ENCODE data around the gene EGFLAM. TPM values are rescaled to one million over a fixed set of nuclear protein-coding genes. Genes with fewer than 3 reads are reported as not detected.

EGFLAM gene
- total and polyA plus RNA-seq, 9 of the 15 experiments (the other 6 are each of a cell fraction or from before 2014, with no cell fraction given), result 0.09 to 2.5 (median 1.0) TPM

- no peaks in the 10 kb centered on the region for H3K36me3 ChIP-seq (ENCODE audit: control insufficient read depth, insufficient read depth, low read length)
- ChIA-PET POLR2A (interaction anchor here (0.8 kb wide), 1 partner anchor 22 kb away, joined by 3 read pairs; no protein-coding TSS in a partner anchor), CTCF (ENCODE audit: low intra/inter-chr PET ratio) (interaction anchor here (0.6 kb wide), 1 partner anchor 36 kb away, joined by 5 read pairs; no protein-coding TSS in a partner anchor)
- H3K4me2 ChIP-seq (ENCODE audit: insufficient read depth, low read length), result no peak overlapping the region
- no peaks in the 10 kb centered on the region for H3K9me3 ChIP-seq (replicated peaks; ENCODE audit: control insufficient read depth, insufficient read depth, low read depth, low read length)
- WGBS (ENCODE audit: insufficient coverage, low coverage, missing lambda C conversion rate), result 50% methylated on average over 1 of the region's 1 CpG
- H3K9me1 ChIP-seq (ENCODE audit: control insufficient read depth, insufficient read depth, low read length), result no peaks in the 10 kb centered on the region
- ATAC-seq (no peak), DNase-seq (ENCODE audit: extremely low read depth in 1 of 4, low spot score in 3 of 4) (no peak), FAIRE-seq (no peak)
- no peak for TF ChIP-seq ZNF274 (IDR thresholded peaks at IDR 0.05; ENCODE audit: borderline replicate concordance, low read depth, low read length)
- no peak for TF ChIP-seq NCOA4 (IDR thresholded peaks at IDR 0.05; ENCODE audit: partially characterized antibody)
- no peak for TF ChIP-seq NCOA1 (IDR thresholded peaks at IDR 0.05; ENCODE audit: low read depth)
- TF ChIP-seq, protein P1, sequence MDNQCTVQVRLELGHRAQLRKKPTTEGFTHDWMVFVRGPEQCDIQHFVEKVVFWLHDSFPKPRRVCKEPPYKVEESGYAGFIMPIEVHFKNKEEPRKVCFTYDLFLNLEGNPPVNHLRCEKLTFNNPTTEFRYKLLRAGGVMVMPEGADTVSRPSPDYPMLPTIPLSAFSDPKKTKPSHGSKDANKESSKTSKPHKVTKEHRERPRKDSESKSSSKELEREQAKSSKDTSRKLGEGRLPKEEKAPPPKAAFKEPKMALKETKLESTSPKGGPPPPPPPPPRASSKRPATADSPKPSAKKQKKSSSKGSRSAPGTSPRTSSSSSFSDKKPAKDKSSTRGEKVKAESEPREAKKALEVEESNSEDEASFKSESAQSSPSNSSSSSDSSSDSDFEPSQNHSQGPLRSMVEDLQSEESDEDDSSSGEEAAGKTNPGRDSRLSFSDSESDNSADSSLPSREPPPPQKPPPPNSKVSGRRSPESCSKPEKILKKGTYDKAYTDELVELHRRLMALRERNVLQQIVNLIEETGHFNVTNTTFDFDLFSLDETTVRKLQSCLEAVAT (IDR thresholded peaks at IDR 0.05), result no peak
- TF ChIP-seq, protein P2, sequence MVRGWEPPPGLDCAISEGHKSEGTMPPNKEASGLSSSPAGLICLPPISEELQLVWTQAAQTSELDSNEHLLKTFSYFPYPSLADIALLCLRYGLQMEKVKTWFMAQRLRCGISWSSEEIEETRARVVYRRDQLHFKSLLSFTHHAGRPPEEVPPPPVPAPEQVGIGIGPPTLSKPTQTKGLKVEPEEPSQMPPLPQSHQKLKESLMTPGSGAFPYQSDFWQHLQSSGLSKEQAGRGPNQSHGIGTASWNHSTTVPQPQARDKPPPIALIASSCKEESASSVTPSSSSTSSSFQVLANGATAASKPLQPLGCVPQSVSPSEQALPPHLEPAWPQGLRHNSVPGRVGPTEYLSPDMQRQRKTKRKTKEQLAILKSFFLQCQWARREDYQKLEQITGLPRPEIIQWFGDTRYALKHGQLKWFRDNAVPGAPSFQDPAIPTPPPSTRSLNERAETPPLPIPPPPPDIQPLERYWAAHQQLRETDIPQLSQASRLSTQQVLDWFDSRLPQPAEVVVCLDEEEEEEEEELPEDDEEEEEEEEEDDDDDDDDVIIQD (CRISPR knock-in tag; IDR thresholded peaks at IDR 0.05), result no peak
- TF ChIP-seq SFPQ (IDR thresholded peaks at IDR 0.05; ENCODE audit: low read depth, low read length), result no peak
- no peak for TF ChIP-seq ZFPM2 (CRISPR knock-in tag; IDR thresholded peaks at IDR 0.05)
- TF ChIP-seq, protein P3, sequence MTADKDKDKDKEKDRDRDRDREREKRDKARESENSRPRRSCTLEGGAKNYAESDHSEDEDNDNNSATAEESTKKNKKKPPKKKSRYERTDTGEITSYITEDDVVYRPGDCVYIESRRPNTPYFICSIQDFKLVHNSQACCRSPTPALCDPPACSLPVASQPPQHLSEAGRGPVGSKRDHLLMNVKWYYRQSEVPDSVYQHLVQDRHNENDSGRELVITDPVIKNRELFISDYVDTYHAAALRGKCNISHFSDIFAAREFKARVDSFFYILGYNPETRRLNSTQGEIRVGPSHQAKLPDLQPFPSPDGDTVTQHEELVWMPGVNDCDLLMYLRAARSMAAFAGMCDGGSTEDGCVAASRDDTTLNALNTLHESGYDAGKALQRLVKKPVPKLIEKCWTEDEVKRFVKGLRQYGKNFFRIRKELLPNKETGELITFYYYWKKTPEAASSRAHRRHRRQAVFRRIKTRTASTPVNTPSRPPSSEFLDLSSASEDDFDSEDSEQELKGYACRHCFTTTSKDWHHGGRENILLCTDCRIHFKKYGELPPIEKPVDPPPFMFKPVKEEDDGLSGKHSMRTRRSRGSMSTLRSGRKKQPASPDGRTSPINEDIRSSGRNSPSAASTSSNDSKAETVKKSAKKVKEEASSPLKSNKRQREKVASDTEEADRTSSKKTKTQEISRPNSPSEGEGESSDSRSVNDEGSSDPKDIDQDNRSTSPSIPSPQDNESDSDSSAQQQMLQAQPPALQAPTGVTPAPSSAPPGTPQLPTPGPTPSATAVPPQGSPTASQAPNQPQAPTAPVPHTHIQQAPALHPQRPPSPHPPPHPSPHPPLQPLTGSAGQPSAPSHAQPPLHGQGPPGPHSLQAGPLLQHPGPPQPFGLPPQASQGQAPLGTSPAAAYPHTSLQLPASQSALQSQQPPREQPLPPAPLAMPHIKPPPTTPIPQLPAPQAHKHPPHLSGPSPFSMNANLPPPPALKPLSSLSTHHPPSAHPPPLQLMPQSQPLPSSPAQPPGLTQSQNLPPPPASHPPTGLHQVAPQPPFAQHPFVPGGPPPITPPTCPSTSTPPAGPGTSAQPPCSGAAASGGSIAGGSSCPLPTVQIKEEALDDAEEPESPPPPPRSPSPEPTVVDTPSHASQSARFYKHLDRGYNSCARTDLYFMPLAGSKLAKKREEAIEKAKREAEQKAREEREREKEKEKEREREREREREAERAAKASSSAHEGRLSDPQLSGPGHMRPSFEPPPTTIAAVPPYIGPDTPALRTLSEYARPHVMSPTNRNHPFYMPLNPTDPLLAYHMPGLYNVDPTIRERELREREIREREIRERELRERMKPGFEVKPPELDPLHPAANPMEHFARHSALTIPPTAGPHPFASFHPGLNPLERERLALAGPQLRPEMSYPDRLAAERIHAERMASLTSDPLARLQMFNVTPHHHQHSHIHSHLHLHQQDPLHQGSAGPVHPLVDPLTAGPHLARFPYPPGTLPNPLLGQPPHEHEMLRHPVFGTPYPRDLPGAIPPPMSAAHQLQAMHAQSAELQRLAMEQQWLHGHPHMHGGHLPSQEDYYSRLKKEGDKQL (CRISPR knock-in tag; IDR thresholded peaks at IDR 0.05; ENCODE audit: borderline replicate concordance), result no peak
- TF ChIP-seq LEF1 (IDR thresholded peaks at IDR 0.05), result no peak
- no peak overlapping the region for H3K4me3 ChIP-seq
- no peaks in the 10 kb centered on the region for H4K20me1 ChIP-seq (replicated peaks; ENCODE audit: control insufficient read depth, insufficient read depth, low read length)
- peaks cover 6 to 24% of the 10 kb centered on the region in 2 experiments for H3K4me1 ChIP-seq (replicated peaks in 1 of 2; ENCODE audit: control insufficient read depth in 2 of 2, insufficient read depth in 2 of 2, low read length in 2 of 2)
- no peaks in the 10 kb centered on the region for H3K79me2 ChIP-seq (ENCODE audit: control insufficient read depth, insufficient read depth, low read length)
- no peak overlapping the region for H2AFZ ChIP-seq (ENCODE audit: low read depth, low read length)
- in situ Hi-C loops (cut with MboI), result no loop called here
- intact Hi-C loops (cut with micrococcal nuclease), result no loop called here
- H3K27ac ChIP-seq (ENCODE audit: extremely low read depth, low read depth, low read length), result no peak overlapping the region
- no peaks in the 10 kb centered on the region for H3K27me3 ChIP-seq (ENCODE audit: control insufficient read depth in 2 of 2, insufficient read depth in 2 of 2, low read length in 2 of 2)
- no TSS peak for BruUV-seq (replicated peaks)
- no peak overlapping the region for H3K9ac ChIP-seq (ENCODE audit: insufficient read depth in 1 of 2, low read depth in 2 of 2, low read length in 2 of 2)
Measured at GRCh38 chr5:38375423-38375822, 117.1 kb downstream of the EGFLAM start.

All from K562 (cell line).